ENCODE data around the gene FAM174B. TPM values are rescaled to one million over a fixed set of nuclear protein-coding genes. Genes with fewer than 3 reads are reported as not detected.

The FAM174B gene
- total RNA-seq, 2 experiments from 2014 or later: 4.0 to 4.9 TPM

DNA sequence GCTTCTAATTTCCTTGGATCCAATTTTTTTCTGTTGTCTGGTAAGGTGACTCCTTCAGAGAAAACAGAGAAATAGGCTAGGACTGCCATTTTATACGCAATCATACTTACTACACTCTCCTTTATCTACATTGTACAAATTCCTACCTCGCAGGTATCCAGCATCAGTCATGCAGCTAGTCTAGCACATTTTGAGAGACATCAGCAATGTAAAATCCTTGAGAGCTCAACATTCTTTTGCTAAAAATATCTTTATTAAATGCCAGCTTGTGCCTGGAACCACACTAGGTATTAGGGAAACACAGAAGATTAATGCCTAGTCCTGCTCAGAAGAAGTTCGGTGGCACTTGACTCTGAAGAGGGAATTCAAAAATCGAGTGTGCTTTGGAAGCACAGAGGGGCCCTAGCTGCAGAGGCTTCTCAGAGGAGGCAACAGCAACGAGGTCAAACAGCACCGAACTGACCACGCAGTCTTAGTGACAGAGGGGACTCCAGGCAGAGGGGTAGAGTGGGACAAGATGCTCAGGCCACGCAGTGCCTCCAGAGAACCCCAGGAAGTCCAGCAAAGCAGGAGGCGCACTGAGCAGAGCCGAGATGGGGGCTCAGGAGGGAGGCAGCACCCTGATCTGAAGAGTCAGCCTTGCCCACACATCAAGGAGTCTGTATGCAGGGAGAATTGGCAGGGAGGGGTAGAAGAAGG is 3.5 kb downstream of the FAM174B start:
- Mint-ChIP-seq H3K27me3 (peaks cover 24% of the 10 kb centered on the region), H3K27ac (no peak overlapping the region), H3K36me3 (ENCODE audit: low read depth) (peaks cover 2% of the 10 kb centered on the region), H3K9me3 (ENCODE audit: low read depth) (no peaks in the 10 kb centered on the region), H3K4me1 (peaks cover 8% of the 10 kb centered on the region), H3K4me3 (no peak overlapping the region)
- CTCF ChIA-PET: interaction anchor here (0.6 kb wide), 1 partner anchor 399 kb away, joined by 3 read pairs; no protein-coding TSS in a partner anchor
- POLR2A ChIA-PET: interaction anchor here (0.6 kb wide), 1 partner anchor 74 kb away, joined by 3 read pairs; no protein-coding TSS in a partner anchor
- intact Hi-C loops (cut with DNase I, micrococcal nuclease): loop anchor here in 1 of 2 experiments (2.0 kb wide), 1 partner anchor 19 kb away; no protein-coding TSS in a partner anchor
- no peak for ATAC-seq
- no peak for DNase-seq

DNA sequence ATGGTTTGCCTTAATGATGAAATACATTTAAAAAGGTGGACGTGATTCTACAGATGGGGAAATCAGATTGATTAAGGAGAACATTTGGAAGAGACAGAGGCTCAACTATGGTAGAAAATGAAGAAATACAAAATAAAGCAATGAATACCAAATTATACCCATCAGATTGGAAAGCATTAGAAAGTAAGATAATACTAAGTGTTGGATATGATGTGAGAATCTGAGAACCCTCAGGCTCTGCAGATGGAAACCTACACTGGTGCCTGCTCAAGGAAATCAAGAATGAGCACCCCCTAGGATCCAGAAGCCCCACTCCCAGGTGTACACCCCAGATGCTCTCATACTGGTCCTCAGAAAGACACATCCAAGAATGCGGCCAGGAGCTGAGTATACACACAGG is 4.6 kb downstream of the FAM174B start:
- CTCF ChIA-PET: interaction anchor here (1.1 kb wide), 1 partner anchor 28 kb away, joined by 3 read pairs; no protein-coding TSS in a partner anchor
- Mint-ChIP-seq H3K9me3 (ENCODE audit: low read depth) (no peaks in the 10 kb centered on the region), H3K4me1 (peaks cover 5% of the 10 kb centered on the region), H3K36me3 (ENCODE audit: low read depth) (no peaks in the 10 kb centered on the region), H3K4me3 (no peak overlapping the region), H3K27ac (no peak overlapping the region), H3K27me3 (peaks cover 16% of the 10 kb centered on the region)
- ATAC-seq (no peak), DNase-seq (no peak)
- intact Hi-C loops (cut with DNase I, micrococcal nuclease): loop anchor here in 1 of 2 experiments (2.0 kb wide), 1 partner anchor 20 kb away; no protein-coding TSS in a partner anchor
- POLR2A ChIA-PET: no interaction called here

DNA sequence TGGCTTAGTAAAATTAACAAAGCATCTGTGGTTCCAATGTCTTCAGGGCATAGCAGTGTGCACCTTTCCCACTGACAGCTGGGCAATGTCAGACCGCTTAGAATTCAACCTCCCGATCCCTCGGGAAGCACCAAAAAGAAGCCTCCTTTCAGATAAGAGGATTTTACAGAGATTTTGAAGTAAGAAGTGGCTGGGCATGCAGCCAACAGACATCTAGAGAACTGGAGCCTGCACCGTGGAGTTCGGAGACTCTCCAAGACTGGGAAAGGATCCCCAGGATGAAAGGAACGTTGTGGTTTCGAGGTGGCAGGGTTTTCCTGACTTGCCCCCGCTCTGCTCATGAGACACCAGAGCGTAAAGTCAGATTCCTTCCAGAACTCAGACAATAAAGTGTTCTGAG is 5.3 kb downstream of the FAM174B start:
- intact Hi-C loops (cut with DNase I, micrococcal nuclease): loop anchor here in 1 of 2 experiments (2.0 kb wide), 1 partner anchor 21 kb away; no protein-coding TSS in a partner anchor
- Mint-ChIP-seq H3K27ac (no peak overlapping the region), H3K36me3 (ENCODE audit: low read depth) (no peaks in the 10 kb centered on the region)

DNA sequence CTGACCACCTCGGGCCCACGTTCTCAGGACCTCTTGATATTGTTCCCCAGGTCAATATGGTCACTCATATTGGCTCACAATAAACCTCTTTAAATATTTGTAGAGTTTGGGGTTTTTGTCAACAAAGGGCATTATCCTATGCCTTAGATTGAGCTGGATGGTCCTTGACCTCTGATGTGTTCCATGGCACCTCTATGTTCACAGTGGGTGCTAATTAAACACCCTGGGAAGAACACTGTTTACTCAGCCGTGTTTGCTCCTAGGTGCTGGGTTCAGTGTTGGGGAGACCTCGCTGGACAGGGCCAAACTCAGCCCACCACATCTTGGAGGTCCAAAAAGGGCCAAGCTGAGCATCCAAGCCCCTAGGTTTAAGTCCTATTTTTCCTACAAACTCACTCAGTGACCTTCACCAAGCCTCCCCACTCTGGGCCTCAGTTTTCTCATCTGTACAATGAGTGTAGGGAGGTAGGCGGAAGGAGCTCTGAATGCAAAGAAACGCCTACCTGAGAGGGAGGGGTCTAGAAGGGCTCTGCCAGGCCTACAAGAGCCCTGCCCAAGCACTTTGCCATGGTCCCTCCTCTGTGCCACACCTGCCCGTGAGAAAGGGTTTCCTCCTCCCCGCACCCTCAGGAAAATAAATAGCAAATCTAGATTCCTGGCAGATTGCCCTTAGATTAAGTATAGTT is 7.2 kb downstream of the FAM174B start:
- no peaks in the 10 kb centered on the region for H3K36me3 Mint-ChIP-seq (ENCODE audit: low read depth)
- H3K9me3 Mint-ChIP-seq (ENCODE audit: low read depth): no peaks in the 10 kb centered on the region
- ATAC-seq (no peak), DNase-seq (no peak)
- H3K27ac Mint-ChIP-seq: no peak overlapping the region
- peaks cover 7% of the 10 kb centered on the region for H3K27me3 Mint-ChIP-seq
- no peaks in the 10 kb centered on the region for H3K4me1 Mint-ChIP-seq
- H3K4me3 Mint-ChIP-seq: no peak overlapping the region
- CTCF ChIA-PET: no interaction called here
- intact Hi-C loops (cut with DNase I, micrococcal nuclease): no loop called here
- POLR2A ChIA-PET: no interaction called here

More for the DNA sequence above, 5.3 kb downstream of the FAM174B start:
- Mint-ChIP-seq H3K4me1 (peaks cover 3% of the 10 kb centered on the region), H3K27me3 (peaks cover 14% of the 10 kb centered on the region), H3K9me3 (ENCODE audit: low read depth) (no peaks in the 10 kb centered on the region), H3K4me3 (no peak overlapping the region)
- CTCF ChIA-PET: interaction anchor here (1.1 kb wide), 1 partner anchor 27 kb away, joined by 3 read pairs; no protein-coding TSS in a partner anchor
- DNase-seq: no peak
- POLR2A ChIA-PET: no interaction called here
- no peak for ATAC-seq

DNA sequence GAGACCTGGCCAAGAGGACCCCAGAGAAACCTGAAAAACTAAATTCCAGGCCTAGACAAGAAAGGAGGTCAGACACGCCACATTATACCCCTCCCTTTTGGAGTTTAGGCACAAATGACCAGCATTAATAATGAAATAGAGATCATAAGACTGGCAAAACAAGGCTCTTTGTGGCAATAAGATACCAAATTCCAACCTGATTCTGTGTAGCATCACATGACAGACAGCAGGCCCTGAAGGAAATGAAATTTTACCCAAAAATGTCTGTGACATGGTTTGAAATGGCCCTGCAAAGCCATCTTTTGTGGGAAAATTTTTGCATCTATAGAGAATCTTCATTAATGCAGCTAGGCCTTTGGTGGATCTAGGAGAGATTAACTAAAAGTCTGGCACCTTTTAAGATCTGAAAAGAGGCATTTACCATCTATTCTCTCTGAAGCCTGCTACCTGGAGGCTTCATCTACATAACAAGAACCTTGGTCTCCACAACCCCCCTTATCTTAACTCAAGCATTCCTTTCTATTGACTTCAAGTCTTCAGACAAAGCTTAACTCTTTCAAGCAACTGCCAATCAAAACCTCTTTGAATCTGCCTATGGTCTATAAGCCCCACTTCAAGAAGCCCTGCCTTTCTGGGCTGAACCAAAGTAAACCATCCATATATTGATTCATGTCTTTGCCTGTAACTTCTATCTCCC is 8.0 kb downstream of the FAM174B start:
- Mint-ChIP-seq H3K27me3 (peaks cover 7% of the 10 kb centered on the region), H3K36me3 (ENCODE audit: low read depth) (no peaks in the 10 kb centered on the region), H3K4me1 (no peaks in the 10 kb centered on the region), H3K4me3 (no peak overlapping the region), H3K9me3 (ENCODE audit: low read depth) (peaks cover 1% of the 10 kb centered on the region), H3K27ac (no peak overlapping the region)
- no peak for DNase-seq
- CTCF ChIA-PET: no interaction called here
- intact Hi-C loops (cut with DNase I, micrococcal nuclease): no loop called here
- no peak for ATAC-seq
- POLR2A ChIA-PET: no interaction called here

DNA sequence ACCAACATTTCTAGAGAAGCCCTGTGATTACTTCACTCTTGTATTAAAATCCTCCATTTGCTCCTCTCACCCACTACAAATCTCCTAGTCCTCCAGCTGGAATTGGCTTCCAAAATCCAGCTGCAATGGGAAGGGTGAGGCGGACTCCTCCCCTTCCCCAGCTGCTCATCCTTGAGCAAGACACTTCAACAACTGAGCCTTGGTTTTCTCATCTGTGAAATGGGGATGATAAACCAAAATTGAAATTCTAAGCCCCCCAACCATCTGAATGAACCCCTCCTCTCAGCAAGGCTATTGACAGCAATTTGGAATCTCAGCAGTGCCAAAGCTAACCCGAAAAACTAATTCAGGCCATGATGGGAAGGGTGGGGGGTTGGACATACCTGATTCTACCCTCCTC is 9.4 kb downstream of the FAM174B start:
- Mint-ChIP-seq H3K27me3 (peaks cover 2% of the 10 kb centered on the region), H3K4me3 (no peak overlapping the region), H3K36me3 (ENCODE audit: low read depth) (no peaks in the 10 kb centered on the region), H3K9me3 (ENCODE audit: low read depth) (peaks cover 3% of the 10 kb centered on the region), H3K4me1 (no peaks in the 10 kb centered on the region), H3K27ac (no peak overlapping the region)
- CTCF ChIA-PET: no interaction called here
- ATAC-seq (no peak), DNase-seq (no peak)
- POLR2A ChIA-PET: no interaction called here
- intact Hi-C loops (cut with DNase I, micrococcal nuclease): no loop called here

DNA sequence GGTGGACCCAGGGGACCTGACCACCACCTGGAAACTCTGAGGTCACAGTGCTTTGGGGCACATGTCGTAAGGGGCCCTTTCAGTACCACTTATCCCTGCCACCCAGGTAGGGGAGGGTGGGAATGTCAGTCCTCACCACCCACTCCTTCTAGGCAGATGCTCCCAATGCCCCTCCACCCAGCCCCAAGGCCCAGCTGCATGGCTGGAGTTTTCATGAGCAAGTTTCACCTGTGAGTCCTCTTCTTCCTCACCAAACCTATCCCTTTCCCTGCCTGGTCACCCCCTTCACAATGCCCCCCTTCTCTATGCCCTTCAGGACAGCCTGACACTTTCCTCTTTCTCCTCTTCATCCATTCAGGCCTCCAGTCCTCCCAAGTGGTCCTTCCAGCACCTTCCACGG is 9.8 kb downstream of the FAM174B start:
- POLR2A ChIA-PET: no interaction called here
- H3K27me3 Mint-ChIP-seq: no peaks in the 10 kb centered on the region
- CTCF ChIA-PET: no interaction called here
- no peak overlapping the region for H3K27ac Mint-ChIP-seq
- no peak overlapping the region for H3K4me3 Mint-ChIP-seq
- H3K4me1 Mint-ChIP-seq: no peaks in the 10 kb centered on the region
- H3K36me3 Mint-ChIP-seq (ENCODE audit: low read depth): no peaks in the 10 kb centered on the region
- intact Hi-C loops (cut with DNase I, micrococcal nuclease): no loop called here
- DNase-seq (no peak), ATAC-seq (no peak)
- peaks cover 3% of the 10 kb centered on the region for H3K9me3 Mint-ChIP-seq (ENCODE audit: low read depth)

DNA sequence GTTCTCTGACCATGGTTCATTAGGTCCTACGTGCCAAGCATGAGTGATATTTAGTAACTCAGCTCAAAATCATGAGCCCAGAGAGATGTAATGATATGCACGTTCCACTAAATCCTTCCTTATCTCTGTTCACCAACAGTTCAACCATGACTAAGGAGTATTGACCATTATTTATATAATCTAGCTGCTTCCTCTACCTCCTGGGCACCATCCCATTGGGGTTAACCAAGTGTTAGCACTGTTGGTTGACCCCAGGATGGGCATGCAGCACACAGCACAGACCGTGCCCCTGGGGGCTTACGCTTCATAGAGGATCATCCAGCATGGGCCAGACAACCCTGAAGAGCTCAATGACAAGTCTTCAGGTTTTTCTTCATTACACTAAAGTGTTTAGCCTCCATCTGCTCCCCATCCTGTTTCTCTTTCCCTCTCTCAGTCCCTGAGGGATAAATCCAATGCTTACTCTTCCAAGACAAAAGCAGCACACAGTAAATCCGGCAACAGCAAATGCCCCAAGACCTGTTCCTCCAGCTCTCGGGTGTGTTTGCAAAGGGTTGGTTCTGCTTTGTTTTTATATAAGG is 10.4 kb downstream of the FAM174B start:
- Mint-ChIP-seq H3K4me1 (no peaks in the 10 kb centered on the region), H3K4me3 (no peak overlapping the region), H3K36me3 (ENCODE audit: low read depth) (no peaks in the 10 kb centered on the region), H3K9me3 (ENCODE audit: low read depth) (peaks cover 3% of the 10 kb centered on the region), H3K27ac (no peak overlapping the region), H3K27me3 (no peaks in the 10 kb centered on the region)
- intact Hi-C loops (cut with DNase I, micrococcal nuclease): no loop called here
- POLR2A ChIA-PET: no interaction called here
- CTCF ChIA-PET: no interaction called here
- ATAC-seq (no peak), DNase-seq (no peak)

DNA sequence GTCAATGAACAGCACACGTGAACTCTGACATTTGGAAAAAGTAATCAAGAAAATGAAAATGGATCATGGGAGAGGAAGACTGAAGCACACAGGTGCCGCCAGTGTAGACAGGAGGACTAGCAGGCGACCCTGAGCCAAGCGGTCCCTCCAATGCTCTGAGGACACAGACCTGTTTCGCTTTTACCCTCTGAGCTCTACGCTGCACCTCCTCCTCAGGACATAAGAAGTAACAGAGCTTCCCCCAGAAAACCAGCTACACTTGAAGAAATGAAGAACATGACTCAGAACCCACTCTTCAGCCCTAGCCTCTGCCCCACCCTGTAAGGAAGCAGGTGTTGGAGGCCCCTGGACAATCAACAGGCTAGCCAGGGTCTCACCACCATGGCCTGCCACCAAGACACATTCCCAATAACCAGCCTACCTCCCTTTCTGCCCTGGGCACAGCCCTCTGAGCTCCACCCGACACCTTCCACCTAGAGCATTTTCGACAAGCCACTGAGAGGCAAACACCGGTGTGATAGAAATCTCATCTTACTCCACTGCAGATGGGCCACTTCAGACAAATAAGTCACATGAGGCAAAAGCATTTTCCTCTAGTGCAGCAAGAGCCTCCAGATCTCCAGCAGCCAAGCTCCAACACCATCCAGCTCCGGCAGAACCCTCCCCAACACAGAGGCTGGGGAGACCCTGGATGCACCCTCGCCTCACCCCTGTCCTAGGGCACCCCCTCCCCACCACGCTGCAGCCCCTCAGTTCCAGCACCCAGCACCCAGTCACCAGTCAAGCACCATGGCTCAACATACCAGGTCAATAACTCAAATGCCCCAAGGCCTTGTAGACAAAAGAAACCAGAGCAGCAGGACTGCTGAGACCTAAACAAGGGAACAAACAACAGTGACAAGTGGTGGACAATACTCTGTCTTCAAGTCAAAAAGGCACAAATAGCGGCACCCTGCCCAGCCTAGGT is 11.4 kb downstream of the FAM174B start:
- POLR2A ChIA-PET: no interaction called here
- ATAC-seq: no peak
- H3K27me3 Mint-ChIP-seq: no peaks in the 10 kb centered on the region
- DNase-seq: no peak
- no peak overlapping the region for H3K4me3 Mint-ChIP-seq
- no peaks in the 10 kb centered on the region for H3K4me1 Mint-ChIP-seq
- CTCF ChIA-PET: no interaction called here
- H3K9me3 Mint-ChIP-seq (ENCODE audit: low read depth): peaks cover 8% of the 10 kb centered on the region
- intact Hi-C loops (cut with DNase I, micrococcal nuclease): no loop called here
- no peak overlapping the region for H3K27ac Mint-ChIP-seq
- H3K36me3 Mint-ChIP-seq (ENCODE audit: low read depth): peaks cover 3% of the 10 kb centered on the region

DNA sequence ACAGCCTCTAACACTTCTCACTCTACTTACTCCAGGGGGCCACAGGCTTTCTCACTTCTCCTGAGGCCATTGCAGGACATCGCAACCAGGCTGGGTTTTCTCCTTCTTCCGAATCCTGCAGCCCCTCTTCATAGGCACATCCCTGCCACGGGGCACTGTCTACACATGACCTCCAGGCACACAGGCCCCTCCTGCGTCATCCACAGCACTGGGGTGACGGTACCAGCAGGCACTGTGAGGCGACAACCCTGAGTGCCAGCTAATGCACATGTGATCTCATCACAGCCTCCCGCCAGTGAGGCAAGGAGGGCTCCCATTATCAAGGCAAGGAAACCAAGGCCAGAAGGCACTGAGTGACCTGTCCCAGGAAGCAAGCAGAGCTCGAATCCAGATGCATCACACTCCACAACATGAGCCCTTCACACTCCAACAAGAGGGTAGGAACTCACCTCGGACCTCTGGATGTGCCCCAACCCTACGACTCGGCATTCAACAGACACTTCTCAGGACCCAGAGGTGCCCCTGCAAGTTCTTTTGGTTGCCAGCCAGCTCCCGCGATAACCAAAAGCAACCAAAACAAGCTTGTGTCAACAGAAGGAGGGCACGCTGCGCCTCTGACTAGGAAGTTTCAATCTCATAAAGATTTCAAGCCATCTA is 16.7 kb downstream of the FAM174B start:
- POLR2A ChIA-PET: interaction anchor here (0.9 kb wide), 1 partner anchor 10 kb away, joined by 3 read pairs; no protein-coding TSS in a partner anchor
- H3K4me3 Mint-ChIP-seq: no peak overlapping the region
- intact Hi-C loops (cut with DNase I, micrococcal nuclease): no loop called here
- no peak overlapping the region for H3K27ac Mint-ChIP-seq
- no peak for DNase-seq
- H3K9me3 Mint-ChIP-seq (ENCODE audit: low read depth): peaks cover 8% of the 10 kb centered on the region
- H3K4me1 Mint-ChIP-seq: peaks cover 8% of the 10 kb centered on the region
- CTCF ChIA-PET: no interaction called here
- H3K27me3 Mint-ChIP-seq: peaks cover 5% of the 10 kb centered on the region
- ATAC-seq: no peak
- H3K36me3 Mint-ChIP-seq (ENCODE audit: low read depth): peaks cover 3% of the 10 kb centered on the region
